Cardiac muscle cell (in vitro differentiated cells and primary cell): Measurements from ENCODE around the gene SLK. TPM values are rescaled to one million over a fixed set of nuclear protein-coding genes. Genes with fewer than 3 reads are reported as not detected.

Experiments
- DNase-seq, 2 donors: peaks; one replicate each; pipeline versions ENCODE4 v3.0.0 to v3.0.0-alpha.2; 2010 to 2017; ENCODE audit warnings: low read depth in 1 of 2, low spot score in 1 of 2
- H3K27ac ChIP-seq: fragments of 200-600 bp; sonication (generic); 2 replicates; pipeline ENCODE4 v1.5.1; 2016
- H3K27me3 ChIP-seq: fragments of 200-600 bp; sonication (generic); 2 replicates; pipeline ENCODE4 v1.6.0; 2016; ENCODE audit warnings: control low read depth
- H3K36me3 ChIP-seq: fragments of 200-600 bp; sonication (generic); 2 replicates; pipeline ENCODE4 v1.5.1; 2016; ENCODE audit warnings: control low read depth
- H3K4me1 ChIP-seq: fragments of 200-600 bp; sonication (generic); 2 replicates; pipeline ENCODE4 v1.8.1; 2017; ENCODE audit warnings: low read depth, mild to moderate bottlenecking, mixed run types
- H3K4me3 ChIP-seq: fragments of 200-600 bp; sonication (generic); 2 replicates; pipeline ENCODE4 v1.5.1; 2016; ENCODE audit warnings: mild to moderate bottlenecking
- H3K9me3 ChIP-seq: fragments of 200-600 bp; sonication (generic); 2 replicates; pipeline ENCODE4 v1.5.1; 2017; ENCODE audit warnings: low read depth, mild to moderate bottlenecking, control low read depth
- polyA plus RNA-seq: library from polyadenylated mRNA; unstranded; fragments of >200 nt; fragmentation: Nextera tagmentation; extraction: Ambion mirVana; gene quantifications from 2 replicates; pipeline ENCODE4 v1.2.1, GENCODE V29; 2016
- total RNA-seq: library from RNA; depleted of rRNA; stranded (reverse); fragments of >200 nt; gene quantifications from 2 replicates; pipeline ENCODE4 v1.2.3, GENCODE V29; 2016
- TF ChIP-seq, protein P1 (sequence below): IDR thresholded peaks from 2 replicates; pipeline ENCODE4 v1.5.1; 2012; ENCODE audit warnings: low read depth, mild to moderate bottlenecking, low read length

The SLK gene
- total and polyA plus RNA-seq, 2 experiments from 2014 or later, result 24.1 to 43.8 TPM

DNA sequence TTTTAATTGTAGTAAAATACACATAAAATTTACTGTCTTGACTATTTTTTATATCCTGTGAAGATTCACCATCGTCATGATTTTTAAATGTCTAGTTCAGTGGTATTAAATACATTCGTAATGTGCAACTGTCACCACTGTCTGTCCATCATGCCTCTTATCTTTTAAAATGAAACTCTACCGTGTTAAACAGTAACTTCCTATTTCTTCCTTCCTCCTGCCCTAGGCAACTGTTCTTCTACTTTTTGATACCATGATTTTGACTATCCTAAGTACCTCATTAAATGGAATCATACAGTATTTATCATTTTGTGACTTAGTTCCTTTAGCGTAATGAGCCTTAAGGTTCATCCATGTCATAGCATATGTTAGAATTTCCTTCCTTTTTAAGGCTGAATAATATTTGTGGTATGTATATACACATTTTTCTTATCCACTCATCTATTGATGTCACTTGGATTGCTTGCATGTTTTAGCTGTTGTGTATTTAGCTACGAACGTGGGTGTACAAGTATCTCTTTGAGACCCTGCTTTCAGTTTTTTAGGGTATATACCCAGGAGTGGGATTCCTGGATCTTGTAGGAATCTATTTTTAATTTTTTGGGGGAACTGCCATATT lies 13.5 kb downstream of the SLK start:
- H3K27me3 ChIP-seq, result no peaks in the 10 kb centered on the region
- H3K36me3 ChIP-seq, result no peaks in the 10 kb centered on the region
- TF ChIP-seq, protein P1, sequence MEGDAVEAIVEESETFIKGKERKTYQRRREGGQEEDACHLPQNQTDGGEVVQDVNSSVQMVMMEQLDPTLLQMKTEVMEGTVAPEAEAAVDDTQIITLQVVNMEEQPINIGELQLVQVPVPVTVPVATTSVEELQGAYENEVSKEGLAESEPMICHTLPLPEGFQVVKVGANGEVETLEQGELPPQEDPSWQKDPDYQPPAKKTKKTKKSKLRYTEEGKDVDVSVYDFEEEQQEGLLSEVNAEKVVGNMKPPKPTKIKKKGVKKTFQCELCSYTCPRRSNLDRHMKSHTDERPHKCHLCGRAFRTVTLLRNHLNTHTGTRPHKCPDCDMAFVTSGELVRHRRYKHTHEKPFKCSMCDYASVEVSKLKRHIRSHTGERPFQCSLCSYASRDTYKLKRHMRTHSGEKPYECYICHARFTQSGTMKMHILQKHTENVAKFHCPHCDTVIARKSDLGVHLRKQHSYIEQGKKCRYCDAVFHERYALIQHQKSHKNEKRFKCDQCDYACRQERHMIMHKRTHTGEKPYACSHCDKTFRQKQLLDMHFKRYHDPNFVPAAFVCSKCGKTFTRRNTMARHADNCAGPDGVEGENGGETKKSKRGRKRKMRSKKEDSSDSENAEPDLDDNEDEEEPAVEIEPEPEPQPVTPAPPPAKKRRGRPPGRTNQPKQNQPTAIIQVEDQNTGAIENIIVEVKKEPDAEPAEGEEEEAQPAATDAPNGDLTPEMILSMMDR, result no peak
- H3K9me3 ChIP-seq, result no peaks in the 10 kb centered on the region
- no peak overlapping the region for H3K27ac ChIP-seq
- no peak overlapping the region for H3K4me3 ChIP-seq
- DNase-seq, result no peak
- H3K4me1 ChIP-seq, result no peaks in the 10 kb centered on the region

DNA sequence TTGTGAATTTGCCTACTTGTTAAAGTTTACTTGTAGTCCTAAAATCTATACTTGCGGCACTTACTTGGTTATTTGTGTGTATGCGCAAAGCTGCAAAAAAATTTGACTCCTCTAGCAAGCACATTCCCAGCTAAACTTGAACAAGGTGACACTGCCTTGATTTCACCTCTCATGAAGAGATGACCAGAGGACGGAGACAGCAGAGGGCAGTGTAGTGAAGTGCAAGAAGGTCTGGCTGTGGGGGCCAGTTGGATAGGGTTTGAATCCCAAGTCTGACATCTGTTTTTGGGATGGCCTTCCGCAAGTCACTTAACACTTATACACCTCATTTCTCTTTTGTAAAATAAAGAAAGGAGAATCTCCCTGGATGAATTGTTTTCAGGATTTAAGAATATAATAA lies 15.7 kb downstream of the SLK start:
- Histone ChIP-seq H3K4me1 (peaks cover 2% of the 10 kb centered on the region), H3K9me3 (no peaks in the 10 kb centered on the region), H3K36me3 (no peaks in the 10 kb centered on the region), H3K27me3 (no peaks in the 10 kb centered on the region), H3K4me3 (no peak overlapping the region), H3K27ac (no peak overlapping the region)
- peak in 1 of 2 donors; percentile 44 for DNase-seq
- TF ChIP-seq, protein P1, result peak; percentile 16

DNA sequence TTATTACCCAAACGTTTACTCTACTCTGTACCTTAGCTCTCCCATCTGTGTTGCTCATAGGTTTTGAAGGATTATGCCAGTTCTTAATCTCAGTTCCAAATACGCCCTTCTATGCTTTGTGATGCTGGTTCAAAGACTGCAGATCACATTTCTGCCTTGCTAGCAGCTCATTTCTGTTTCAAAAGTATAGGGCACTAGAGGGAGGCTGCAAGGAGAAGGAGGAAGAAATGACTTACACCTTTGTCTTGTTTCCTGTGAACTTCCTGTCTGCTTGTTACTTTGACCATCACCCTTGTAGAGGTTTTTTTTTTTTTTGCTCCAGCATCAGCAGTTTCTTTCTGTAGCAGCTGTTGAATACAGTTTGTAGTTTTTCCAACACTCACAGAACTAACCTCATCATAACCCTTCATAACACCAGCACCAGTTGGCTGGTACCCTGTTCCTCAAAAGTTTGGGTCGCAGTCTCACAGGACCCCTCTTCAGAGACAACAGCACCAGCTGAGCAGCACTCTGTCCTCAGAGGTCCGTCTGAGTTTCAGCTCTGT lies 16.5 kb downstream of the SLK start:
- Histone ChIP-seq H3K4me1 (peaks cover 10% of the 10 kb centered on the region), H3K4me3 (no peak overlapping the region), H3K27ac (peak overlapping the region; percentile 15), H3K9me3 (no peaks in the 10 kb centered on the region), H3K36me3 (no peaks in the 10 kb centered on the region), H3K27me3 (no peaks in the 10 kb centered on the region)
- no peak for DNase-seq
- TF ChIP-seq, protein P1, result no peak

DNA sequence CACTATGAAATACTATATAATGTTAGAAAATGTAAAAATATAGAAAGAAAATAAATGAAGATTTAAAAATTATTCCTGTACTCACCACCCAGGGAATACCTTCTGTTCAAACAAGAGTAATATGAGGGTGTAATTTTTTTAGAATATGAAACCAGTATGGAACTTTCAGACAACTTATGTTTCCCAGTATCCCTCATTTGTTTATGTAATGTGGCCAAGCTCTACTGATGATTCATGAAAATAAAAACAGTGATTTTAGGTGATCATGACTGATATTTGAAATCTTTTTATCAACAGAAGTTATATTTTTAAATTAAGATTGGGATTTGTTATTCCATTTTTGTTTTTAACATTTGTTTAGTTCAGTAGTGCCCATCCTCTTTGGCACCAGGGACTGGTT lies 18.8 kb downstream of the SLK start:
- TF ChIP-seq, protein P1, result no peak
- Histone ChIP-seq H3K4me3 (no peak overlapping the region), H3K4me1 (peaks cover 18% of the 10 kb centered on the region), H3K27ac (no peak overlapping the region), H3K9me3 (no peaks in the 10 kb centered on the region), H3K36me3 (no peaks in the 10 kb centered on the region), H3K27me3 (no peaks in the 10 kb centered on the region)
- DNase-seq, result no peak

DNA sequence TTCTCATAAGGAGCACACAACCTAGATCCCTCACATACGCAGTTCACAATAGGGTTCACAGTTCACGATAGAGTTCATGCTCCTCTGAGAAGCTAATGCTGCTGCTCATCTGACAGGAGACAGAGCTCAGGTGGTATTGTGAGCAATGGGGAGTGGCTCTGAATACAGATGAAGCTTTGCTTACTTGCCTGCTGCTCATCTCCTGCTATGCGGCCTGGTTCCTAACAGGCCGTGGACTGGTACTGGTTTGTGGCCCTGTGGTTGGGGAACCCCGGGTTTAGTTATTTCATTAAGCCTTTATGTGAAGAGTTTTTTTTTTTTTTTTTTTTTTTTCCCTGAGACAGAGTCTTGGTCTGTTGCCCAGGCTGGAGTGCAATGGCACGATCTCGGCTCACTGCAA lies 19.4 kb downstream of the SLK start:
- TF ChIP-seq, protein P1, result no peak
- Histone ChIP-seq H3K9me3 (no peaks in the 10 kb centered on the region), H3K27me3 (no peaks in the 10 kb centered on the region), H3K27ac (no peak overlapping the region), H3K4me3 (no peak overlapping the region), H3K36me3 (no peaks in the 10 kb centered on the region), H3K4me1 (peaks cover 18% of the 10 kb centered on the region)
- DNase-seq, result no peak
